GM23338 (cell line): Measurements from ENCODE around the gene ZFYVE27. TPM values are rescaled to one million over a fixed set of nuclear protein-coding genes. Genes with fewer than 3 reads are reported as not detected.

Experiments
- ATAC-seq: fragments of 200-7000 bp; cut with Tn5 transposase; 3 replicates; pipeline ENCODE4 v1.9.1; 2020
- DNase-seq: peaks from one replicate; pipeline ENCODE4 v3.0.0-alpha.2; 2015; ENCODE audit warnings: low spot score
- H2AFZ ChIP-seq: fragments of 200-600 bp; sonication (generic); 2 replicates; pipeline ENCODE4 v1.8.0; 2016; ENCODE audit warnings: antibody characterized with exemption, mild to moderate bottlenecking, moderate library complexity
- H3F3A ChIP-seq: fragments of 200-600 bp; sonication (generic); replicated peaks from 2 replicates; pipeline ENCODE4 v1.8.0; 2017; ENCODE audit warnings: antibody characterized with exemption, mixed run types, low read depth
- H3K27ac ChIP-seq: fragments of 200-600 bp; sonication (generic); 2 replicates; pipeline ENCODE4 v1.6.1; 2016; ENCODE audit warnings: low read depth
- H3K27me3 ChIP-seq: fragments of 200-600 bp; sonication (generic); 2 replicates; pipeline ENCODE4 v1.8.0; 2016; ENCODE audit warnings: mild to moderate bottlenecking, mixed run types, moderate library complexity; ENCODE audit not compliant: insufficient read depth
- H3K36me3 ChIP-seq: fragments of 200-600 bp; sonication (generic); 2 replicates; pipeline ENCODE4 v1.8.0; 2016; ENCODE audit warnings: mild to moderate bottlenecking; ENCODE audit not compliant: insufficient read depth
- H3K4me1 ChIP-seq: fragments of 200-600 bp; sonication (generic); 2 replicates; pipeline ENCODE4 v1.8.0; 2016; ENCODE audit warnings: mild to moderate bottlenecking, moderate library complexity; ENCODE audit not compliant: insufficient read depth
- H3K4me2 ChIP-seq: fragments of 200-600 bp; sonication (generic); 2 replicates; pipeline ENCODE4 v1.7.1; 2017; ENCODE audit warnings: mixed run types
- H3K4me3 ChIP-seq: fragments of 200-600 bp; sonication (generic); 2 replicates; pipeline ENCODE4 v1.6.1; 2016; ENCODE audit warnings: mixed run types
- H3K79me2 ChIP-seq: fragments of 200-600 bp; sonication (generic); replicated peaks from 2 replicates; pipeline ENCODE4 v1.8.0; 2017; ENCODE audit warnings: mild to moderate bottlenecking; ENCODE audit not compliant: insufficient read depth
- H3K9me2 ChIP-seq: fragments of 200-600 bp; sonication (generic); 2 replicates; pipeline ENCODE4 v1.8.0; 2017; ENCODE audit not compliant: insufficient read depth
- H4K20me1 ChIP-seq: fragments of 200-600 bp; sonication (generic); replicated peaks from 2 replicates; pipeline ENCODE4 v1.8.0; 2017; ENCODE audit warnings: mild to moderate bottlenecking; ENCODE audit not compliant: insufficient read depth
- H3K27ac Mint-ChIP-seq: 2 replicates; pipeline ENCODE4 v1.8.0; 2020; ENCODE audit warnings: inconsistent platforms, mild to moderate bottlenecking, moderate library complexity, mixed read lengths
- H3K27me3 Mint-ChIP-seq: 3 replicates; pipeline ENCODE4 v1.8.0; 2022; ENCODE audit warnings: low read depth, mild to moderate bottlenecking, moderate library complexity, mixed read lengths, inconsistent platforms; ENCODE audit not compliant: insufficient read depth, poor library complexity
- H3K36me3 Mint-ChIP-seq: 3 replicates; pipeline ENCODE4 v1.8.0; 2021; ENCODE audit warnings: low read depth, mild to moderate bottlenecking, inconsistent platforms, moderate library complexity, mixed read lengths
- H3K4me1 Mint-ChIP-seq: 3 replicates; pipeline ENCODE4 v1.8.0; 2020; ENCODE audit warnings: mild to moderate bottlenecking, inconsistent platforms, mixed read lengths
- H3K4me3 Mint-ChIP-seq: 3 replicates; pipeline ENCODE4 v1.8.0; 2021; ENCODE audit warnings: moderate library complexity, mild to moderate bottlenecking, inconsistent platforms, mixed read lengths
- H3K9me3 Mint-ChIP-seq: 3 replicates; pipeline ENCODE4 v1.8.0; 2020; ENCODE audit warnings: moderate library complexity, mild to moderate bottlenecking, inconsistent platforms, mixed read lengths
- CREB1 ChIP-seq: fragments of 250-450 bp; sonication (Bioruptor Pico); IDR thresholded peaks from 2 replicates; pipeline ENCODE4 v1.5.0; 2020; ENCODE audit warnings: low read depth, mild to moderate bottlenecking, moderate library complexity
- CTCF ChIP-seq, 2 experiments: fragments of 200-600 bp in 1 of 2; sonication (generic) in 1 of 2; conservative IDR thresholded peaks; 2 replicates each; pipeline versions ENCODE4 v1.5.1 to v1.6.1; 2016 to 2017; ENCODE audit warnings: antibody characterized with exemption in 2 of 2, low read depth in 2 of 2, mild to moderate bottlenecking in 2 of 2, moderate library complexity in 1 of 2
- ETS1 ChIP-seq: IDR thresholded peaks from 2 replicates; pipeline ENCODE4 v1.6.1; 2016; ENCODE audit warnings: antibody characterized with exemption
- EZH2 ChIP-seq: fragments of 200-600 bp; sonication (generic); IDR thresholded peaks from one replicate; pipeline ENCODE4 v1.8.0; 2017; ENCODE audit warnings: antibody characterized with exemption, mild to moderate bottlenecking, low read depth; ENCODE audit not compliant: unreplicated experiment
- EZH2phosphoT487 ChIP-seq: fragments of 200-600 bp; sonication (generic); IDR thresholded peaks from one replicate; pipeline ENCODE4 v1.8.1; 2018; ENCODE audit warnings: antibody characterized with exemption; ENCODE audit not compliant: unreplicated experiment
- JUNB ChIP-seq: IDR thresholded peaks from one replicate; pipeline ENCODE4 v1.6.1; 2016; ENCODE audit warnings: antibody characterized with exemption; ENCODE audit not compliant: unreplicated experiment
- NANOG ChIP-seq: IDR thresholded peaks from 2 replicates; pipeline ENCODE4 v1.6.1; 2016; ENCODE audit warnings: antibody characterized with exemption, borderline replicate concordance
- POLR2AphosphoS5 ChIP-seq: IDR thresholded peaks from 2 replicates; pipeline ENCODE4 v1.6.1; 2016; ENCODE audit warnings: antibody characterized with exemption, low read depth
- REST ChIP-seq: IDR thresholded peaks from one replicate; pipeline ENCODE4 v1.6.1; 2018; ENCODE audit warnings: antibody characterized with exemption; ENCODE audit not compliant: unreplicated experiment
- STAT1 ChIP-seq: IDR thresholded peaks from one replicate; pipeline ENCODE4 v1.6.1; 2016; ENCODE audit warnings: antibody characterized with exemption; ENCODE audit not compliant: unreplicated experiment
- ZNF114 ChIP-seq: fragments of 250-450 bp; sonication (Bioruptor Pico); IDR thresholded peaks from 2 replicates; pipeline ENCODE4 v1.5.0; 2020; ENCODE audit warnings: mild to moderate bottlenecking, moderate library complexity
- ZNF331 ChIP-seq: fragments of 250-450 bp; sonication (Bioruptor Pico); IDR thresholded peaks from 2 replicates; pipeline ENCODE4 v1.5.0; 2020; ENCODE audit warnings: low read depth, mild to moderate bottlenecking, moderate library complexity
- ZNF462 ChIP-seq: fragments of 250-450 bp; sonication (Bioruptor Pico); IDR thresholded peaks from 2 replicates; pipeline ENCODE4 v1.5.0; 2020; ENCODE audit warnings: mild to moderate bottlenecking, moderate library complexity
- polyA plus RNA-seq: library from polyadenylated mRNA; unstranded; fragments of >200 nt; fragmentation: Nextera tagmentation; extraction: Ambion mirVana; gene quantifications from 2 replicates; pipeline ENCODE4 v1.2.1, GENCODE V29; 2016
- total RNA-seq: library from RNA; depleted of rRNA; stranded (reverse); fragments of >200 nt; shearing (Covaris generic); gene quantifications from 2 replicates; pipeline ENCODE4 v1.2.3, GENCODE V29; 2014

Gene ZFYVE27
- total and polyA plus RNA-seq, 2 experiments from 2014 or later, result 15.0 to 25.8 TPM

- peaks cover 50% of the 10 kb centered on the region for H3K27me3 Mint-ChIP-seq
- TF ChIP-seq ZNF331 (CRISPR knock-in tag) (no peak), EZH2phosphoT487 (no peak), CREB1 (CRISPR knock-in tag) (no peak), JUNB (no peak), POLR2AphosphoS5 (no peak), NANOG (no peak), ETS1 (no peak), ZNF114 (CRISPR knock-in tag) (no peak), CTCF (conservative IDR thresholded peaks at IDR 0.05; ENCODE audit: low read depth in 2 of 2) (no peak), EZH2 (no peak), REST (no peak), ZNF462 (CRISPR knock-in tag) (no peak), STAT1 (no peak)
- Histone ChIP-seq H3K27me3 (peaks cover 49% of the 10 kb centered on the region), H3K4me2 (no peak overlapping the region), H3K27ac (no peak overlapping the region), H3F3A (no peaks in the 10 kb centered on the region), H2AFZ (no peak overlapping the region), H3K4me1 (peaks cover 12% of the 10 kb centered on the region), H3K4me3 (no peak overlapping the region), H4K20me1 (no peaks in the 10 kb centered on the region; the same call in 1 of the 2 replicates), H3K9me2 (no peaks in the 10 kb centered on the region), H3K79me2 (no peaks in the 10 kb centered on the region), H3K36me3 (no peaks in the 10 kb centered on the region; the same call in 1 of the 2 replicates)
- peaks cover 3% of the 10 kb centered on the region; the same call in 2 of the 3 replicates for H3K9me3 Mint-ChIP-seq
- ATAC-seq (peak; percentile 9), DNase-seq (peak; percentile 49)
- H3K4me3 Mint-ChIP-seq, result no peak overlapping the region
- H3K4me1 Mint-ChIP-seq, result peaks cover 18% of the 10 kb centered on the region
- H3K27ac Mint-ChIP-seq, result no peak overlapping the region
- H3K36me3 Mint-ChIP-seq, result no peaks in the 10 kb centered on the region; the same call in 2 of the 3 replicates
These were observed 36.2 kb downstream of the ZFYVE27 start for GRCh38 chr10:97773096-97773495.
